ENCODE data around the gene SDK2. TPM values are rescaled to one million over a fixed set of nuclear protein-coding genes. Genes with fewer than 3 reads are reported as not detected.

SDK2 gene
- polyA plus RNA-seq, 1 of the 3 experiments (the other 2 are of a cell fraction): 0.02 TPM

DNA sequence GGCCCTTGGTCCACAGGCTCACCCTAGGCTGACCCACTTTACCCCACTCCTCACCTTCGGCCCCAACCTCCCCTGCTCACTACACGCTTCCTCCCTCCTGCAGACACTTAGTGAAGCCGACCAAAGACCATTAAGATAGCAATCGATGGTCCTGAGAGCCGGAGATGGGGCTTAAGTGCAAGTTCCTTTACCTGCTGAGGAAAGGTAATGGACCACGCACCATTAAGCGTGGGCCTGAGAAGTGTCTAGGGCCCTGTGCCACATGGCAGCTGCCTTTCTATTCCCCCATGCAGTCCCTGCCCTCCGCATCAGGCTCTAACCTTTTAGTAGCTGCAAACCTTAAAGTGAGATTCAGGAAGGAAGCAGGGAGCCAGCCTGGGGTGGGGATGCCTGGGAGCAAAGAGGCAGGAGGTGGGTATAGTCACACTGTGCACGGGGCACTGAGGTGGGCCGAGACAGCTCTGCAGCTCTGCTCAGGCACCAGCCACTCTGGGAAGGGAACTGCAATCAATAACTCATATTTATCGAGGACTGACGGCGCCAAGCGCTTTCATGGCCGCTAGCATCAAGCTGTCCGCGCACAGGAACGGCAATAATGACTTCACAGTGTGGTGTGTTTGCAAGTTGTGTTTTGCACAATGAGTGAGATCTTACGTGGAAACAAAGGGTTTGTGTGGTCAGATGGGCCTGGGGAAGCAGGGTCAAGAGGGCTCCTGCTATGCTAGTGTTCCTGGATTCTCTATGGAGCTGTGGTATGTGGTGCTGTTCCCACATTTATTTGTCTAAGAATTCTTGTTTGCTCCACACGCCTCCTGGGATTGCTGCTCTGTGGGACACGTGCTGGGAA lies 247.6 kb downstream of the SDK2 start (continued):
- TF ChIP-seq, protein P1, sequence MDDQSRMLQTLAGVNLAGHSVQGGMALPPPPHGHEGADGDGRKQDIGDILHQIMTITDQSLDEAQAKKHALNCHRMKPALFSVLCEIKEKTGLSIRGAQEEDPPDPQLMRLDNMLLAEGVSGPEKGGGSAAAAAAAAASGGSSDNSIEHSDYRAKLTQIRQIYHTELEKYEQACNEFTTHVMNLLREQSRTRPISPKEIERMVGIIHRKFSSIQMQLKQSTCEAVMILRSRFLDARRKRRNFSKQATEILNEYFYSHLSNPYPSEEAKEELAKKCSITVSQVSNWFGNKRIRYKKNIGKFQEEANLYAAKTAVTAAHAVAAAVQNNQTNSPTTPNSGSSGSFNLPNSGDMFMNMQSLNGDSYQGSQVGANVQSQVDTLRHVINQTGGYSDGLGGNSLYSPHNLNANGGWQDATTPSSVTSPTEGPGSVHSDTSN (IDR thresholded peaks at IDR 0.05): no peak
- no peak for TF ChIP-seq MXI1 (IDR thresholded peaks at IDR 0.05; ENCODE audit: low read depth, low read length)
- TF ChIP-seq JUND (IDR thresholded peaks at IDR 0.05): no peak
- TF ChIP-seq RFX5 (IDR thresholded peaks at IDR 0.05; ENCODE audit: low read length): no peak
- TF ChIP-seq GABPA (IDR thresholded peaks at IDR 0.05; ENCODE audit: low read depth): no peak
- TF ChIP-seq TAF1 (IDR thresholded peaks at IDR 0.05; ENCODE audit: borderline replicate concordance, low read depth, low read length): no peak
- TF ChIP-seq RXRA (IDR thresholded peaks at IDR 0.05; ENCODE audit: borderline replicate concordance, low read depth): no peak
- TF ChIP-seq FOXM1 (IDR thresholded peaks at IDR 0.05; ENCODE audit: low read depth): no peak
- TF ChIP-seq CHD2 (IDR thresholded peaks at IDR 0.05; ENCODE audit: low read length, partially characterized antibody): no peak
- TF ChIP-seq SMC3 (IDR thresholded peaks at IDR 0.05; ENCODE audit: low read depth, low read length): no peak
- no peak for TF ChIP-seq GATA2 (CRISPR knock-in tag; IDR thresholded peaks at IDR 0.05)
- no peak for TF ChIP-seq TCF12 (IDR thresholded peaks at IDR 0.05)
- TF ChIP-seq ELF1 (IDR thresholded peaks at IDR 0.05): no peak
- no peak for TF ChIP-seq TEAD4 (IDR thresholded peaks at IDR 0.05; ENCODE audit: borderline replicate concordance, insufficient read depth)

DNA sequence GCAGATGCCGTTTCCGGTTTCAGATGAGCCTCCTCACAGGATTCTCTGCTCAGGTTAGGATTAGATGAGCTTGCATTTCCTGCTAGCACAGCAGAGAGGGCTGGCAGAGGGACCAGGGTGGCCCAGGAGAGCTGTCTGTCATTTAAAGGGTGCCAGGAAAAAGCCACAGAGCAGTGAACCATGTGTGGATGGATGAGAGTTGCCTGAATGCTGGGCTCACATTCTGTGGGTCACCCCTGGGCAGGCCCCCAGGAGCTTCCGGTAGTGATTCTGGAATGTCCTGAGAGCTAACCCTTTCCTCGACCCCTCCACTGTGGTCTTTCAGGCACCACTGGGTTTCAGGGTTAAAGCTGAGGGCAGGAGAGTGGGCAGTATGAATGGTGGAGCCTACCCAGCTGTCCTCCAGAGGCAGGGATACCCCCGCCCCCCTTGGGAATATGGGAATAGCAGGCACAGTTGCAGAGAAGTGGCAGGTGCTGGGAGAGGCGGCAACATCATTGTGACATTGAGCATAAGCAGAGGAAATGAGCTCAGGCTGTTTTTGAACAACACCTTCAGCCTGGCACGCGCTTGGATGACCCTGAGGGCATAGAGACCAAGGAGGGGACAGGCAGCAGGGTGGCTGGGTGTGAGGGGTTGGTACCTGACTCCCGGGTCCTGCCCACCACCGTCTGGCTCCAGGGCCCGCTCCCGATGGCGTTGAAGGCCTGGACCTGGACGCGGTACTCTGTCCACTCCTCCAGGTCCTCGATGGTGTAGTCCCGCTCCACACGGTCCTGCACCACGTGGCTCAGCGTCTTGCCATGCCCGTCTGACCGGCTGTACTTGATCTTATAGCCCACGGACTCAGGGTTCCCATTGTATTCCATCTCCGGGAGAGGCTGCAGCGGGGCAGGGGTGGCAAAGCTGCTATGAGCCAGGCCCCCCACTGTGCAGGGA lies 249.5 kb downstream of the SDK2 start:
- H3K79me2 ChIP-seq (ENCODE audit: insufficient read depth): no peaks in the 10 kb centered on the region
- H3K27ac ChIP-seq (ENCODE audit: low read depth in 2 of 2, low read length in 1 of 2): no peak overlapping the region
- no peak overlapping the region for H3K9ac ChIP-seq
- H3K4me3 ChIP-seq (ENCODE audit: low read depth in 2 of 2, low read length in 1 of 2): no peak overlapping the region
- H2AFZ ChIP-seq (ENCODE audit: low read depth): no peak overlapping the region
- H3K4me2 ChIP-seq: no peak overlapping the region
- peaks cover 16% of the 10 kb centered on the region; the same call in 1 of the 2 replicates for H3K27me3 ChIP-seq (ENCODE audit: insufficient read depth)
- 66% methylated on average over 18 of the region's 25 CpGs for WGBS (ENCODE audit: low lambda C conversion rate)
- no peaks in the 10 kb centered on the region for H3K36me3 ChIP-seq (replicated peaks in 1 of 2; ENCODE audit: control insufficient read depth in 1 of 2, insufficient read depth in 2 of 2, low read length in 1 of 2)
- no peaks in the 10 kb centered on the region for H3F3A ChIP-seq (replicated peaks; ENCODE audit: insufficient read depth)
- TF ChIP-seq, protein P2, sequence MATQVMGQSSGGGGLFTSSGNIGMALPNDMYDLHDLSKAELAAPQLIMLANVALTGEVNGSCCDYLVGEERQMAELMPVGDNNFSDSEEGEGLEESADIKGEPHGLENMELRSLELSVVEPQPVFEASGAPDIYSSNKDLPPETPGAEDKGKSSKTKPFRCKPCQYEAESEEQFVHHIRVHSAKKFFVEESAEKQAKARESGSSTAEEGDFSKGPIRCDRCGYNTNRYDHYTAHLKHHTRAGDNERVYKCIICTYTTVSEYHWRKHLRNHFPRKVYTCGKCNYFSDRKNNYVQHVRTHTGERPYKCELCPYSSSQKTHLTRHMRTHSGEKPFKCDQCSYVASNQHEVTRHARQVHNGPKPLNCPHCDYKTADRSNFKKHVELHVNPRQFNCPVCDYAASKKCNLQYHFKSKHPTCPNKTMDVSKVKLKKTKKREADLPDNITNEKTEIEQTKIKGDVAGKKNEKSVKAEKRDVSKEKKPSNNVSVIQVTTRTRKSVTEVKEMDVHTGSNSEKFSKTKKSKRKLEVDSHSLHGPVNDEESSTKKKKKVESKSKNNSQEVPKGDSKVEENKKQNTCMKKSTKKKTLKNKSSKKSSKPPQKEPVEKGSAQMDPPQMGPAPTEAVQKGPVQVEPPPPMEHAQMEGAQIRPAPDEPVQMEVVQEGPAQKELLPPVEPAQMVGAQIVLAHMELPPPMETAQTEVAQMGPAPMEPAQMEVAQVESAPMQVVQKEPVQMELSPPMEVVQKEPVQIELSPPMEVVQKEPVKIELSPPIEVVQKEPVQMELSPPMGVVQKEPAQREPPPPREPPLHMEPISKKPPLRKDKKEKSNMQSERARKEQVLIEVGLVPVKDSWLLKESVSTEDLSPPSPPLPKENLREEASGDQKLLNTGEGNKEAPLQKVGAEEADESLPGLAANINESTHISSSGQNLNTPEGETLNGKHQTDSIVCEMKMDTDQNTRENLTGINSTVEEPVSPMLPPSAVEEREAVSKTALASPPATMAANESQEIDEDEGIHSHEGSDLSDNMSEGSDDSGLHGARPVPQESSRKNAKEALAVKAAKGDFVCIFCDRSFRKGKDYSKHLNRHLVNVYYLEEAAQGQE (IDR thresholded peaks at IDR 0.05; ENCODE audit: low read depth, low read length): no peak
- TF ChIP-seq, protein P1 (IDR thresholded peaks at IDR 0.05): no peak
- TF ChIP-seq CHD2 (IDR thresholded peaks at IDR 0.05; ENCODE audit: low read length, partially characterized antibody): no peak
- TF ChIP-seq MEF2A (IDR thresholded peaks at IDR 0.05; ENCODE audit: borderline replicate concordance, low read depth): no peak
- TF ChIP-seq NFIC (IDR thresholded peaks at IDR 0.05; ENCODE audit: borderline replicate concordance): no peak
- TF ChIP-seq RCOR1 (IDR thresholded peaks at IDR 0.05; ENCODE audit: low read length): no peak
- TF ChIP-seq, protein P3, sequence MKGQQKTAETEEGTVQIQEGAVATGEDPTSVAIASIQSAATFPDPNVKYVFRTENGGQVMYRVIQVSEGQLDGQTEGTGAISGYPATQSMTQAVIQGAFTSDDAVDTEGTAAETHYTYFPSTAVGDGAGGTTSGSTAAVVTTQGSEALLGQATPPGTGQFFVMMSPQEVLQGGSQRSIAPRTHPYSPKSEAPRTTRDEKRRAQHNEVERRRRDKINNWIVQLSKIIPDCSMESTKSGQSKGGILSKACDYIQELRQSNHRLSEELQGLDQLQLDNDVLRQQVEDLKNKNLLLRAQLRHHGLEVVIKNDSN (IDR thresholded peaks at IDR 0.05; ENCODE audit: borderline replicate concordance, low read depth): no peak
- no peak for TF ChIP-seq FOSL2 (IDR thresholded peaks at IDR 0.05; ENCODE audit: borderline replicate concordance, low read depth)
- TF ChIP-seq EP300 (IDR thresholded peaks at IDR 0.05; ENCODE audit: borderline replicate concordance in 1 of 2, low read depth in 1 of 2, low read length in 1 of 2): no peak
- POLR2A ChIA-PET: interaction anchor here (1.0 kb wide), 1 partner anchor 84 kb away, joined by 3 read pairs; no protein-coding TSS in a partner anchor
- H3K4me1 ChIP-seq (ENCODE audit: control insufficient read depth in 1 of 2, insufficient read depth in 2 of 2, low read depth in 1 of 2, low read length in 1 of 2): peaks cover 0 to 4% of the 10 kb centered on the region in 2 experiments; a peak in 1 of 4 replicates
- CTCF ChIA-PET: interaction anchor here (0.9 to 2.8 kb wide), 6 partner anchors 8 to 139 kb away, joined by 3 to 12 read pairs (median 5); no protein-coding TSS in a partner anchor
- H4K20me1 ChIP-seq (ENCODE audit: insufficient read depth): no peaks in the 10 kb centered on the region
- no peaks in the 10 kb centered on the region for H3K9me3 ChIP-seq
- no peaks in the 10 kb centered on the region for H3K9me2 ChIP-seq
- DNase-seq: no peak
